ENCODE results near the gene WDFY2.

WDFY2 gene

DNA sequence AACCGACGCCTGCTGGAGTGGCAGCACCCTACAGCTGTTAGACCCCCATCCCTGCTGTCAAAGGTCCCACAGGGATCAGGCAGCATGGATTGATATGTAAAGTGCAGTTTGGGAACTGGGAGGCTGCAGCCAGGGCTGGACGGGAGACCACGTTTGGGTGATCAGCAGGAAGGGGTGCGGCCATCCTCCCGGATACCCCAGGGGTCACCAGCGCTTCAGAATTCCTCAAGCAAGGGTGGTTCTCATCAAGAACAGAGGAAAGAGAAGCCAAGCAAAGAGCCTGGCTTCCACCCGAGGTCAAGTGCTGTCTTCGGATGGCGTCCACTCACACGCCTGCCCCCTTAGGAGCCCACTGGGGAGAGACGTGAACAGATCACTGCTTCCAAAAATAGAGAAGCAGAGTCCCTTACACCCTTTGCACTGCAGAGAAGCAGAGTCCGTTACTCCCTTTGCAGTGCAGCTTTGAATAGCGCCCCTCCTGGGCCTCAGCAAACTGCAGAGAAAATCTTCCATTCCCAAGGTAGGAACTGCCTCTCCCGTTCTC, 184.2 kb downstream of the WDFY2 start:
- no peak overlapping the region for H3K4me3 ChIP-seq (ENCODE audit: low read depth, low read length)
- H3K36me3 ChIP-seq (ENCODE audit: insufficient read depth, low read length): 0 out of 2 replicates have a peak, but pooled peaks cover 3% of the 10 kb centered on the region
- no peak overlapping the region for H2AFZ ChIP-seq (ENCODE audit: low read length, unreplicated experiment)
- H3K79me2 ChIP-seq (ENCODE audit: control insufficient read depth, insufficient read depth, low read length, unreplicated experiment): no peaks in the 10 kb centered on the region
- H3K4me1 ChIP-seq (ENCODE audit: control insufficient read depth, insufficient read depth, low read length, unreplicated experiment): peaks cover 17% of the 10 kb centered on the region
- no peaks in the 10 kb centered on the region for H3K27me3 ChIP-seq (ENCODE audit: insufficient read depth, low read length)
- H3K27ac ChIP-seq (ENCODE audit: low read depth, low read length): no peak overlapping the region

DNA sequence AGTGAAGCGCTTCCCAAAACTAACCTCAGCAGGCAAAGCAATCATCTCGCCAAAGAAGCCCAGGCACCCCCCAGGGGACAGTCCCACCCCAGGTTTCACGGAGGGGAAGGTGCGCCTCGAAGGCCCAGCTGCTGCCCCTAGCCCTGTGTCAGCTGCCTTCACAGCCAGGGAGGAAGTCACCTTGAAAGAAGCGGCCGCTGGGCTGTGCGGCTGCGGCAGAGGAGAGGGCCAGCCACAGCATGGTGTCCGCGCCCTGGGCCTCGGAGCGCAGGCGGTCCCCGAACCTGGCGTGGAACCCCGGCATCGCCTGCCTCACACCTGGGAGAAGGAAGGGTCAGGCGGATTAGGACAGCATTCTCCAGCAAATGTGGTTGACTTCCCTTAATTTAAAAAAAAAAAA, 184.7 kb downstream of the WDFY2 start:
- Histone ChIP-seq H3K36me3 (ENCODE audit: insufficient read depth, low read length) (0 out of 2 replicates have a peak, but pooled peaks cover 3% of the 10 kb centered on the region), H3K79me2 (ENCODE audit: control insufficient read depth, insufficient read depth, low read length, unreplicated experiment) (no peaks in the 10 kb centered on the region), H3K27ac (ENCODE audit: low read depth, low read length) (no peak overlapping the region)

GRCh38 chr13:51769455-51770127, 185.3 kb downstream of the WDFY2 start:
- 0 out of 2 replicates have a peak, but pooled peaks cover 3% of the 10 kb centered on the region for H3K36me3 ChIP-seq (ENCODE audit: insufficient read depth, low read length)
- no peaks in the 10 kb centered on the region for H3K27me3 ChIP-seq (ENCODE audit: insufficient read depth, low read length)
- no peak overlapping the region for H3K27ac ChIP-seq (ENCODE audit: low read depth, low read length)
- no peak overlapping the region for H3K4me3 ChIP-seq (ENCODE audit: low read depth, low read length)
- no peaks in the 10 kb centered on the region for H3K79me2 ChIP-seq (ENCODE audit: control insufficient read depth, insufficient read depth, low read length, unreplicated experiment)
- H3K4me1 ChIP-seq (ENCODE audit: control insufficient read depth, insufficient read depth, low read length, unreplicated experiment): peaks cover 10% of the 10 kb centered on the region
- no peak overlapping the region for H2AFZ ChIP-seq (ENCODE audit: low read length, unreplicated experiment)

More for the DNA sequence above, 184.7 kb downstream of the WDFY2 start:
- no peaks in the 10 kb centered on the region for H3K27me3 ChIP-seq (ENCODE audit: insufficient read depth, low read length)
- H3K4me1 ChIP-seq (ENCODE audit: control insufficient read depth, insufficient read depth, low read length, unreplicated experiment): peaks cover 15% of the 10 kb centered on the region
- H3K4me3 ChIP-seq (ENCODE audit: low read depth, low read length): no peak overlapping the region
- H2AFZ ChIP-seq (ENCODE audit: low read length, unreplicated experiment): no peak overlapping the region

DNA sequence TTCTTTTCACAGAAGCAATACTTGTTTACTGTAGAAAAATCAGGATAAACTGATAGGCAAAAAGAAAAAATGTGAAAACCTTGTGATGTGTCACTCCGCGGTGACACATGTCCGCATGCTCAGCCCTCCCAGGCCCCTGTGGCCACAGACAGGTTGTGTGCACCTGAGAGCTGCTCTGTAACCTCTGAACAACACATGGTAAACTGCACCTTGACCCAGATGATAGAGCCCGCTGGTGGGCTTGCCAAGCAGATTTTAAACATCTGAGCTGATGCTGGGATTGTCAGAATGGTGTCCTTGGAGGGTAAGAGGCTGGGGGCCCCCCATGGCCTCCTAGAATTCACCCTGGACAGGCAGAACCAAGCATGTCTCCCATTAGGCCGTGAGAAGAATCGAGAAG, 185.9 kb downstream of the WDFY2 start:
- Histone ChIP-seq H2AFZ (ENCODE audit: low read length, unreplicated experiment) (no peak overlapping the region), H3K79me2 (ENCODE audit: control insufficient read depth, insufficient read depth, low read length, unreplicated experiment) (no peaks in the 10 kb centered on the region), H3K4me3 (ENCODE audit: low read depth, low read length) (no peak overlapping the region), H3K4me1 (ENCODE audit: control insufficient read depth, insufficient read depth, low read length, unreplicated experiment) (peaks cover 4% of the 10 kb centered on the region), H3K27me3 (ENCODE audit: insufficient read depth, low read length) (no peaks in the 10 kb centered on the region), H3K36me3 (ENCODE audit: insufficient read depth, low read length) (0 out of 2 replicates have a peak, but pooled peaks cover 3% of the 10 kb centered on the region), H3K27ac (ENCODE audit: low read depth, low read length) (no peak overlapping the region)

DNA sequence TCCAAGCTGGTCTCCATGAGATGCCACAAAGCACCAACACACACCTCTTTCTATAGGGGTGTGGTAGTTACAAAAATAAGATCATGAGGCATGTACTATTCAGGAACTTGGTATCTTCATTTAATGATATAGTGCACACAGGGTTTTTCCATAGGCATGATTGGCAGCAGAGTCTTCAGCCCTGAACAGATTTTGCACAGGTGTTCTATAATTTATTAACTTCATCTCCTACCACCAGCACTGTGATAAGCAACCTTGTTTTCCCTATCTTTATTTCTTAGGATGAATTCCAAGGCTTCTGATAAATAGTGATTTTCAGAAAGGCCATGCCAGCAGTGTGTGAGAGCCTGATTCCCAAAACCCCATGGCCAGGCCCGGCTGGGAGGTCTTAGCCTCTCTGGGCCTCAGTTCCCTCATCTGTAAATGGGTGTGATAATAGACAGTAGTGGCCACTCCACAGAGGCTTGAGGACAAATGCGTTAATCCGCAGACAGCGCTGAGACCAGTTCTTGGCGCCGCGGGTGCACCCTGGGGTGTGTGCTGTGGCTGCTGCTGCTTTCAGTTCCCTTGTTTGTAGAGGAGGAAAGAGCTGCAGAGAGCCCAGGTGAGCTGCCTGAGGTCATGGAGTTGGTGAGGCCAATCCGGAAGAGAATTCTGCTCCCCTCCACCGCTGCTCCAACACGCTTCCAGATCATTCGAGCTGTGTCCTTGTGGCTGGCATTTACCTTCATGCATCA, 186.6 kb downstream of the WDFY2 start:
- 0 out of 2 replicates have a peak, but pooled peaks cover 3% of the 10 kb centered on the region for H3K36me3 ChIP-seq (ENCODE audit: insufficient read depth, low read length)
- H3K4me3 ChIP-seq (ENCODE audit: low read depth, low read length): no peak overlapping the region
- no peaks in the 10 kb centered on the region for H3K4me1 ChIP-seq (ENCODE audit: control insufficient read depth, insufficient read depth, low read length, unreplicated experiment)
- H3K79me2 ChIP-seq (ENCODE audit: control insufficient read depth, insufficient read depth, low read length, unreplicated experiment): no peaks in the 10 kb centered on the region
- H3K27ac ChIP-seq (ENCODE audit: low read depth, low read length): no peak overlapping the region
- H2AFZ ChIP-seq (ENCODE audit: low read length, unreplicated experiment): no peak overlapping the region
- H3K27me3 ChIP-seq (ENCODE audit: insufficient read depth, low read length): no peaks in the 10 kb centered on the region

DNA sequence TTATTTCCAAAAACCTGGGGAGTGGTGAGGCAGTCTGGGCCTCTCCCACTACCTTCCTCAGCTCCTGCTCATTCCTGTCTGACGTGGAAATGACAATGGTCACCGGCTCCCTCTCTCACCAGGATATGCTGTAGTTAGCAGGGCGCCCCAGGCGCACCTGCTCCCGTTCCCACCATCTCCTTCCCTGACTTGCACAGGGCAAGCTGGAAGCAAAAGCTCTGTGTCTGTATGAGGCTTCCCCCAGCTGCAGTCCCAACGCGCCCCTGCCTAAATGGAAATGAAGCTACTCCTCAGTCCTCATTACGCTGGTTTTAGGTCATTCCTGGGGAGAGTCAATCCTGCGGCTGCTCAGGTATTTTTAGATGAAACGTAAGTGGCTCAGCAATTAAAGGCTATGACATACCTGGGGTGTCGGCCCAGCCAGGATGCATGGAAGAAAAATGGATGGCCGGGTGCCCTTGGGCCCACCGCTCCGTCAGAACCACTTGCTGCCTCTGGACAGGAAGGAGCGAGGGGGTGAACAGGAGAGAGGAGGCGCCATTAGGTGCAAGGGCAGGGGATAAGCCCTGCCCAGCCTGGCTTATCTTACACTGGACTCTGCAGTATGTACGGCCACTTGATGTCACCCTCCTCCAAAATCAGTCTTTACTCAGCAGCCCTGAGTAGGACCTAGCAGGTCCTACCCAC, 187.3 kb downstream of the WDFY2 start:
- H3K79me2 ChIP-seq (ENCODE audit: control insufficient read depth, insufficient read depth, low read length, unreplicated experiment): no peaks in the 10 kb centered on the region
- H3K36me3 ChIP-seq (ENCODE audit: insufficient read depth, low read length): 0 out of 2 replicates have a peak, but pooled peaks cover 3% of the 10 kb centered on the region
- H3K4me1 ChIP-seq (ENCODE audit: control insufficient read depth, insufficient read depth, low read length, unreplicated experiment): no peaks in the 10 kb centered on the region
- no peak overlapping the region for H2AFZ ChIP-seq (ENCODE audit: low read length, unreplicated experiment)
- H3K4me3 ChIP-seq (ENCODE audit: low read depth, low read length): no peak overlapping the region
- H3K27me3 ChIP-seq (ENCODE audit: insufficient read depth, low read length): no peaks in the 10 kb centered on the region
- no peak overlapping the region for H3K27ac ChIP-seq (ENCODE audit: low read depth, low read length)

- no peak overlapping the region for H3K27ac ChIP-seq (ENCODE audit: low read depth, low read length)
- H3K36me3 ChIP-seq (ENCODE audit: insufficient read depth, low read length): 0 out of 2 replicates have a peak, but pooled peaks cover 3% of the 10 kb centered on the region
- no peaks in the 10 kb centered on the region for H3K27me3 ChIP-seq (ENCODE audit: insufficient read depth, low read length)
- no peaks in the 10 kb centered on the region for H3K4me1 ChIP-seq (ENCODE audit: control insufficient read depth, insufficient read depth, low read length, unreplicated experiment)
- H3K79me2 ChIP-seq (ENCODE audit: control insufficient read depth, insufficient read depth, low read length, unreplicated experiment): no peaks in the 10 kb centered on the region
- no peak overlapping the region for H3K4me3 ChIP-seq (ENCODE audit: low read depth, low read length)
- H2AFZ ChIP-seq (ENCODE audit: low read length, unreplicated experiment): no peak overlapping the region
Observed at GRCh38 chr13:51772105-51772455, 187.8 kb downstream of the WDFY2 start.

GRCh38 chr13:51772781-51773180, 188.5 kb downstream of the WDFY2 start:
- Histone ChIP-seq H3K27ac (ENCODE audit: low read depth, low read length) (no peak overlapping the region), H3K4me3 (ENCODE audit: low read depth, low read length) (no peak overlapping the region), H3K36me3 (ENCODE audit: insufficient read depth, low read length) (no peaks in the 10 kb centered on the region), H3K27me3 (ENCODE audit: insufficient read depth, low read length) (no peaks in the 10 kb centered on the region), H2AFZ (ENCODE audit: low read length, unreplicated experiment) (no peak overlapping the region), H3K79me2 (ENCODE audit: control insufficient read depth, insufficient read depth, low read length, unreplicated experiment) (no peaks in the 10 kb centered on the region), H3K4me1 (ENCODE audit: control insufficient read depth, insufficient read depth, low read length, unreplicated experiment) (no peaks in the 10 kb centered on the region)

DNA sequence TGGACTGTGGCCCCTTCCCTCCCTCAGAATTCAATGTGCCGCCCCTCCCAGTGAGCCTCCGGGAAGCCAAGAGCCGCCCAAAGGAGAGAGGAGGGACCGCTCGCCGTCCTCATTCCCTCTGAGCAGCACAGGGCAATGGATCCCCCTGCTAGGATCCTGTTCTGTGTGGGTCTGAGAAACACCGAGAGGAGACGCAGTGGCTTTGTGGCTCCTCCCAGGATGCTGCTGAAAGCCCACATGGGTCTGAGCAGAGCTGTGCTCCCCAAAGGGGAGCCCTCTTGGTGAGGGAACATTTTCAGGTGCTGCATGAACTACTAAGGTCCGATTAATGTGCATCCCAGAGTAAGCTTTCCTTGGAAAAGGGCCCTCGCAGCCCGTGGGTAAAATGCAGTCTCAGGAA, 189.3 kb downstream of the WDFY2 start:
- H3K4me1 ChIP-seq (ENCODE audit: control insufficient read depth, insufficient read depth, low read length, unreplicated experiment): no peaks in the 10 kb centered on the region
- no peak overlapping the region for H3K27ac ChIP-seq (ENCODE audit: low read depth, low read length)
- no peaks in the 10 kb centered on the region for H3K36me3 ChIP-seq (ENCODE audit: insufficient read depth, low read length)
- no peaks in the 10 kb centered on the region for H3K79me2 ChIP-seq (ENCODE audit: control insufficient read depth, insufficient read depth, low read length, unreplicated experiment)
- H2AFZ ChIP-seq (ENCODE audit: low read length, unreplicated experiment): no peak overlapping the region
- H3K27me3 ChIP-seq (ENCODE audit: insufficient read depth, low read length): no peaks in the 10 kb centered on the region
- H3K4me3 ChIP-seq (ENCODE audit: low read depth, low read length): no peak overlapping the region

DNA sequence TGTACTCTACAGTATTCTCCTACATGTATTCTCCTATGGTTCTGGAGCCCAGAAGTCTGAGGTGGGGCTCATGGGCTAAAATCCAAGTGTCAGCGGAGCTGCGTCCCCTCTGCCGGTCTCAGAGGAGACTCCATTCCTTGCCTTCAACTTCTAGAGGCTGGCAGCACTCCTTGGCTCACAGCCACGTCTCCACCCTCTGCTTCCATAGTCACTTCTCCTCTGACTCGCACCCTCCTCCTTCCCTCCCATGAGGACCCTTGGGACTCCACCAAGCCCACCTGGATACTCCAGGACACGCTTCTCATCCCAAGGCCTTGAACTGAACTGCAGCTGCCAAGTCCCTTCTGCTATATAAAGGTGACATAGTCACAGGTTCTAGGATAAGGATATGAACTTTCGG, 191.9 kb downstream of the WDFY2 start:
- H3K4me1 ChIP-seq (ENCODE audit: control insufficient read depth, insufficient read depth, low read length, unreplicated experiment): no peaks in the 10 kb centered on the region

More for the DNA sequence above, 191.9 kb downstream of the WDFY2 start:
- Histone ChIP-seq H3K4me3 (ENCODE audit: low read depth, low read length) (no peak overlapping the region), H3K27ac (ENCODE audit: low read depth, low read length) (no peak overlapping the region), H3K27me3 (ENCODE audit: insufficient read depth, low read length) (no peaks in the 10 kb centered on the region), H3K79me2 (ENCODE audit: control insufficient read depth, insufficient read depth, low read length, unreplicated experiment) (no peaks in the 10 kb centered on the region), H3K36me3 (ENCODE audit: insufficient read depth, low read length) (no peaks in the 10 kb centered on the region), H2AFZ (ENCODE audit: low read length, unreplicated experiment) (no peak overlapping the region)
